ENCODE results near the gene DLG2.

Gene DLG2

GRCh38 chr11:84035645-84036044 lies 1591.5 kb downstream of the DLG2 start:
- no peak for DNase-seq (ENCODE audit: low read depth, low spot score)
- H3K4me3 ChIP-seq (ENCODE audit: low read length) = no peak overlapping the region

- no peak for DNase-seq (ENCODE audit: low read depth, low spot score)
- H3K4me3 ChIP-seq (ENCODE audit: low read length) = no peak overlapping the region
These were observed 1592.7 kb downstream of the DLG2 start for GRCh38 chr11:84034484-84034883.

- no peak overlapping the region for H3K4me3 ChIP-seq (ENCODE audit: low read length)
- no peak for DNase-seq (ENCODE audit: low read depth, low spot score)
These were observed 1602.9 kb downstream of the DLG2 start for GRCh38 chr11:84024266-84024665.

GRCh38 chr11:84022695-84023094 lies 1604.4 kb downstream of the DLG2 start:
- DNase-seq (ENCODE audit: low read depth, low spot score) = no peak
- H3K4me3 ChIP-seq (ENCODE audit: low read length) = no peak overlapping the region

GRCh38 chr11:84022201-84022600 lies 1604.9 kb downstream of the DLG2 start:
- no peak for DNase-seq (ENCODE audit: low read depth, low spot score)
- H3K4me3 ChIP-seq (ENCODE audit: low read length) = no peak overlapping the region

GRCh38 chr11:84021291-84021690 lies 1605.9 kb downstream of the DLG2 start:
- DNase-seq (ENCODE audit: low read depth, low spot score) = no peak
- H3K4me3 ChIP-seq (ENCODE audit: low read length) = no peak overlapping the region

- no peak overlapping the region for H3K4me3 ChIP-seq (ENCODE audit: low read length)
- no peak for DNase-seq (ENCODE audit: low read depth, low spot score)
These were observed 1607.5 kb downstream of the DLG2 start for GRCh38 chr11:84019571-84020194.

- no peak for DNase-seq (ENCODE audit: low read depth, low spot score)
- no peak overlapping the region for H3K4me3 ChIP-seq (ENCODE audit: low read length)
These were observed 1612.6 kb downstream of the DLG2 start for GRCh38 chr11:84014539-84014938.

GRCh38 chr11:84012171-84012826 lies 1614.8 kb downstream of the DLG2 start:
- DNase-seq (ENCODE audit: low read depth, low spot score) = no peak
- H3K4me3 ChIP-seq (ENCODE audit: low read length) = no peak overlapping the region

- no peak overlapping the region for H3K4me3 ChIP-seq (ENCODE audit: low read length)
- no peak for DNase-seq (ENCODE audit: low read depth, low spot score)
These were observed 1624.0 kb downstream of the DLG2 start for GRCh38 chr11:84003181-84003580.

GRCh38 chr11:83998921-83999320 lies 1628.2 kb downstream of the DLG2 start:
- no peak overlapping the region for H3K4me3 ChIP-seq (ENCODE audit: low read length)
- DNase-seq (ENCODE audit: low read depth, low spot score) = no peak

GRCh38 chr11:83990160-83990733 lies 1636.9 kb downstream of the DLG2 start:
- H3K4me3 ChIP-seq (ENCODE audit: low read length) = no peak overlapping the region
- no peak for DNase-seq (ENCODE audit: low read depth, low spot score)

GRCh38 chr11:83982825-83983224 lies 1644.3 kb downstream of the DLG2 start:
- H3K4me3 ChIP-seq (ENCODE audit: low read length) = no peak overlapping the region
- DNase-seq (ENCODE audit: low read depth, low spot score) = no peak

- DNase-seq (ENCODE audit: low read depth, low spot score) = no peak
- H3K4me3 ChIP-seq (ENCODE audit: low read length) = no peak overlapping the region
These were observed 1647.6 kb downstream of the DLG2 start for GRCh38 chr11:83979593-83979992.

- DNase-seq (ENCODE audit: low read depth, low spot score) = no peak
- no peak overlapping the region for H3K4me3 ChIP-seq (ENCODE audit: low read length)
These were observed 1648.2 kb downstream of the DLG2 start for GRCh38 chr11:83978942-83979341.

GRCh38 chr11:83976086-83976485 lies 1651.1 kb downstream of the DLG2 start:
- no peak overlapping the region for H3K4me3 ChIP-seq (ENCODE audit: low read length)
- DNase-seq (ENCODE audit: low read depth, low spot score) = no peak

- no peak overlapping the region for H3K4me3 ChIP-seq (ENCODE audit: low read length)
- DNase-seq (ENCODE audit: low read depth, low spot score) = no peak
These were observed 1654.6 kb downstream of the DLG2 start for GRCh38 chr11:83972536-83972935.

GRCh38 chr11:83971063-83971462 lies 1656.1 kb downstream of the DLG2 start:
- no peak overlapping the region for H3K4me3 ChIP-seq (ENCODE audit: low read length)
- no peak for DNase-seq (ENCODE audit: low read depth, low spot score)

- H3K4me3 ChIP-seq (ENCODE audit: low read length) = no peak overlapping the region
- no peak for DNase-seq (ENCODE audit: low read depth, low spot score)
These were observed 1657.0 kb downstream of the DLG2 start for GRCh38 chr11:83970061-83970671.
